ENCODE results near the gene RABEP2. TPM values are rescaled to one million over a fixed set of nuclear protein-coding genes. Genes with fewer than 3 reads are reported as not detected.
"Not testable (repeated sequence)": the region's sequence is repeated elsewhere in the genome, so short reads cannot be mapped to it uniquely, and the experiment has no call there.

Gene RABEP2
- total RNA-seq, 2 donors from 2014 or later: 16.1 to 19.2 TPM

DNA sequence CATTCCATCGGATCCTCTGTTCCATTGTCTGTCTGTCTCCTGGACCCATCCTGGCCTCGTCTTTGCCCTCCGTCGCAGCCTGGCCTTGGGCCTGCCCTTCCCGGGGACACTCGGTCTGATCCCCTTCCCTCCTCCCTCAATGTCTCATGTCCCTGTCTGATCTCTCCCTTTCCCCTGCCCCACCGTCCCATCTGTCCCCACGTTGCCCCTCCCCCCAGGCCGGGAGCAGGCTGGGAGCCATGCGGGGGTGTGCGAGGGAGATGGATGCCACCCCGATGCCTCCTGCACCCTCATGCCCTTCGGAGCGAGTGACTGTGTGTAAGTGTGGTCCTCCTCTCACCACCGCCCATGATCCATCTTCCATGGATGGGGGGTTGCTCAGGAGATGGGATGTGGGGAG is 52.1 kb downstream of the RABEP2 start:
- Histone ChIP-seq H3K27me3 (ENCODE audit: control insufficient read depth, insufficient read depth, low read length, poor library complexity, severe bottlenecking) (no peaks in the 10 kb centered on the region), H3K27ac (ENCODE audit: low read depth, low read length) (no peak overlapping the region), H3K36me3 (ENCODE audit: control insufficient read depth, insufficient read depth, low read length) (peaks cover 34% of the 10 kb centered on the region), H3K9me3 (ENCODE audit: control insufficient read depth, low read length) (no peaks in the 10 kb centered on the region), H3K4me1 (ENCODE audit: control insufficient read depth, insufficient read depth, low read length) (no peaks in the 10 kb centered on the region), H3K9ac (ENCODE audit: extremely low read depth, low read length, poor library complexity, severe bottlenecking) (no peak overlapping the region), H3K4me3 (ENCODE audit: low read length) (no peak overlapping the region)
- Mint-ChIP-seq H3K27me3 (ENCODE audit: insufficient read depth) (no peaks in the 10 kb centered on the region), H3K4me3 (no peak overlapping the region), H3K36me3 (ENCODE audit: low read depth) (peaks cover 40% of the 10 kb centered on the region), H3K27ac (no peak overlapping the region), H3K9me3 (no peaks in the 10 kb centered on the region), H3K4me1 (peaks cover 2% of the 10 kb centered on the region)
- TF ChIP-seq, protein P1, sequence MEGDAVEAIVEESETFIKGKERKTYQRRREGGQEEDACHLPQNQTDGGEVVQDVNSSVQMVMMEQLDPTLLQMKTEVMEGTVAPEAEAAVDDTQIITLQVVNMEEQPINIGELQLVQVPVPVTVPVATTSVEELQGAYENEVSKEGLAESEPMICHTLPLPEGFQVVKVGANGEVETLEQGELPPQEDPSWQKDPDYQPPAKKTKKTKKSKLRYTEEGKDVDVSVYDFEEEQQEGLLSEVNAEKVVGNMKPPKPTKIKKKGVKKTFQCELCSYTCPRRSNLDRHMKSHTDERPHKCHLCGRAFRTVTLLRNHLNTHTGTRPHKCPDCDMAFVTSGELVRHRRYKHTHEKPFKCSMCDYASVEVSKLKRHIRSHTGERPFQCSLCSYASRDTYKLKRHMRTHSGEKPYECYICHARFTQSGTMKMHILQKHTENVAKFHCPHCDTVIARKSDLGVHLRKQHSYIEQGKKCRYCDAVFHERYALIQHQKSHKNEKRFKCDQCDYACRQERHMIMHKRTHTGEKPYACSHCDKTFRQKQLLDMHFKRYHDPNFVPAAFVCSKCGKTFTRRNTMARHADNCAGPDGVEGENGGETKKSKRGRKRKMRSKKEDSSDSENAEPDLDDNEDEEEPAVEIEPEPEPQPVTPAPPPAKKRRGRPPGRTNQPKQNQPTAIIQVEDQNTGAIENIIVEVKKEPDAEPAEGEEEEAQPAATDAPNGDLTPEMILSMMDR (conservative IDR thresholded peaks at IDR 0.05): no peak
- 95% methylated on average over 4 to 15 of the region's 15 CpGs for WGBS, 2 experiments (ENCODE audit: insufficient coverage in 1 of 2, insufficient read length in 1 of 2)
- DNase-seq: no peak

DNA sequence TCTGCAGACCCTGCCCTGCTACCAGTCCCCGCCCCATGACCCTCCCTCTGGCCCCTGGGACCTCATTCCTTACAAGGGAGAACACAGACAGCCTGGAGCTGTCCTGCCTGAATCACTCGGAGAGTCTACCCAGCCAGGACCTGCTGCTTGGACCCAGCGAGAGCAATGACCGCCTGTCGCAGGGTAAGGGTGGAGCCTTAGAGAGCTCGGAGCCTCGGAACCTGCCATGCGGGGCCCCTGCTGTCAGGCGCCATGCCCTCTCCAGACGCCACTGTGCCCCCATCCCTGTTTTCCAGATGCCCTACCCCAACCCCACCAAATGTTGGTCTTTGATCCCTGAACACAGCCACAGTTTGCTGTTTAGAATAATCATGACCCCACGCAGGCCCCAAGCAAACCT is 55.8 kb downstream of the RABEP2 start:
- H3K4me3 ChIP-seq (ENCODE audit: low read length): no peak overlapping the region
- no peaks in the 10 kb centered on the region for H3K27me3 ChIP-seq (ENCODE audit: control insufficient read depth, insufficient read depth, low read length, poor library complexity, severe bottlenecking)
- TF ChIP-seq, protein P1 (conservative IDR thresholded peaks at IDR 0.05): no peak
- WGBS, 2 experiments (ENCODE audit: insufficient coverage in 1 of 2, insufficient read length in 1 of 2): 92 to 96% methylated on average over 5 to 11 of the region's 11 CpGs
- Mint-ChIP-seq H3K9me3 (no peaks in the 10 kb centered on the region), H3K27ac (no peak overlapping the region), H3K27me3 (ENCODE audit: insufficient read depth) (no peaks in the 10 kb centered on the region), H3K36me3 (ENCODE audit: low read depth) (peaks cover 45% of the 10 kb centered on the region), H3K4me1 (peaks cover 13% of the 10 kb centered on the region), H3K4me3 (no peak overlapping the region)
- no peaks in the 10 kb centered on the region for H3K9me3 ChIP-seq (ENCODE audit: control insufficient read depth, low read length)
- no peak for DNase-seq
- H3K36me3 ChIP-seq (ENCODE audit: control insufficient read depth, insufficient read depth, low read length): peaks cover 41% of the 10 kb centered on the region
- no peak overlapping the region for H3K9ac ChIP-seq (ENCODE audit: extremely low read depth, low read length, poor library complexity, severe bottlenecking)
- peaks cover 7% of the 10 kb centered on the region for H3K4me1 ChIP-seq (ENCODE audit: control insufficient read depth, insufficient read depth, low read length)
- H3K27ac ChIP-seq (ENCODE audit: low read depth, low read length): no peak overlapping the region

DNA sequence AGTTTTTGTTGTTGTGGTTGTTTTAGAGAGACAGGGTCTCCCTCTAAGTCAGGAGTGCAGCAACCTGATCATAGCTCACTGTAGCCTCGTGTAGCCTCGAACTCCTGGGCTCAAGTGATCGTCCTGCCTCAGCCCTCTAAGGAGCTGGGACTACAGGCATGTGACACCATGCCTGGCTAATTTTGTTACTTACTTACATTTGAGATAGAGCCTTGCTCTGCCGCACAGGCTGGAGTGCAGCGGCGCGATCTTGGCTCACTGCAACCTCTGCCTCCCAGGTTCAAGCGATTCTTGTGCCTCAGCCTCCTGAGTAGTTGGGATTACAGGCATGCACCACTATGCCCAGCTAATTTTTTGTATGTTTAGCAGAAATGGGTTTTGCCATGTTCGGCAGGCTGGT is 57.4 kb downstream of the RABEP2 start:
- not testable (repeated sequence) for H3K4me3 Mint-ChIP-seq; H3K27ac Mint-ChIP-seq; DNase-seq; H3K9me3 Mint-ChIP-seq; H3K27me3 Mint-ChIP-seq (ENCODE audit: insufficient read depth); H3K9me3 ChIP-seq (ENCODE audit: control insufficient read depth, low read length); H3K4me1 ChIP-seq (ENCODE audit: control insufficient read depth, insufficient read depth, low read length); H3K27me3 ChIP-seq (ENCODE audit: control insufficient read depth, insufficient read depth, low read length, poor library complexity, severe bottlenecking); H3K4me3 ChIP-seq (ENCODE audit: low read length); H3K27ac ChIP-seq (ENCODE audit: low read depth, low read length); H3K9ac ChIP-seq (ENCODE audit: extremely low read depth, low read length, poor library complexity, severe bottlenecking)
- Mint-ChIP-seq H3K36me3 (ENCODE audit: low read depth) (peaks cover 35% of the 10 kb centered on the region), H3K4me1 (peaks cover 15% of the 10 kb centered on the region)
- 89 to 96% methylated on average over 7 to 9 of the region's 9 CpGs for WGBS, 2 experiments (ENCODE audit: insufficient coverage in 1 of 2, insufficient read length in 1 of 2)
- H3K36me3 ChIP-seq (ENCODE audit: control insufficient read depth, insufficient read depth, low read length): peaks cover 31% of the 10 kb centered on the region

GRCh38 chr16:28867241-28867640 is 57.8 kb downstream of the RABEP2 start:
- TF ChIP-seq, protein P1 (conservative IDR thresholded peaks at IDR 0.05): no peak
- H3K4me3 Mint-ChIP-seq: no peak overlapping the region
- peaks cover 32% of the 10 kb centered on the region for H3K36me3 Mint-ChIP-seq (ENCODE audit: low read depth)
- H3K9me3 Mint-ChIP-seq: no peaks in the 10 kb centered on the region
- H3K27ac Mint-ChIP-seq: no peak overlapping the region
- H3K4me1 Mint-ChIP-seq: peaks cover 15% of the 10 kb centered on the region
- Histone ChIP-seq H3K4me3 (ENCODE audit: low read length) (no peak overlapping the region), H3K27ac (ENCODE audit: low read depth, low read length) (no peak overlapping the region), H3K9ac (ENCODE audit: extremely low read depth, low read length, poor library complexity, severe bottlenecking) (no peak overlapping the region), H3K36me3 (ENCODE audit: control insufficient read depth, insufficient read depth, low read length) (peaks cover 31% of the 10 kb centered on the region), H3K27me3 (ENCODE audit: control insufficient read depth, insufficient read depth, low read length, poor library complexity, severe bottlenecking) (no peaks in the 10 kb centered on the region), H3K4me1 (ENCODE audit: control insufficient read depth, insufficient read depth, low read length) (peaks cover 7% of the 10 kb centered on the region), H3K9me3 (ENCODE audit: control insufficient read depth, low read length) (no peaks in the 10 kb centered on the region)
- H3K27me3 Mint-ChIP-seq (ENCODE audit: insufficient read depth): no peaks in the 10 kb centered on the region
- 92 to 94% methylated on average over 7 to 13 of the region's 13 CpGs for WGBS, 2 experiments (ENCODE audit: insufficient coverage in 1 of 2, insufficient read length in 1 of 2)
- no peak for DNase-seq

Data from endodermal cell (in vitro differentiated cells).